ENCODE results near the gene TIMM17B. TPM values are rescaled to one million over a fixed set of nuclear protein-coding genes. Genes with fewer than 3 reads are reported as not detected.

Gene TIMM17B
- total RNA-seq, 2 experiments from 2014 or later, result 55.2 to 60.6 TPM

DNA sequence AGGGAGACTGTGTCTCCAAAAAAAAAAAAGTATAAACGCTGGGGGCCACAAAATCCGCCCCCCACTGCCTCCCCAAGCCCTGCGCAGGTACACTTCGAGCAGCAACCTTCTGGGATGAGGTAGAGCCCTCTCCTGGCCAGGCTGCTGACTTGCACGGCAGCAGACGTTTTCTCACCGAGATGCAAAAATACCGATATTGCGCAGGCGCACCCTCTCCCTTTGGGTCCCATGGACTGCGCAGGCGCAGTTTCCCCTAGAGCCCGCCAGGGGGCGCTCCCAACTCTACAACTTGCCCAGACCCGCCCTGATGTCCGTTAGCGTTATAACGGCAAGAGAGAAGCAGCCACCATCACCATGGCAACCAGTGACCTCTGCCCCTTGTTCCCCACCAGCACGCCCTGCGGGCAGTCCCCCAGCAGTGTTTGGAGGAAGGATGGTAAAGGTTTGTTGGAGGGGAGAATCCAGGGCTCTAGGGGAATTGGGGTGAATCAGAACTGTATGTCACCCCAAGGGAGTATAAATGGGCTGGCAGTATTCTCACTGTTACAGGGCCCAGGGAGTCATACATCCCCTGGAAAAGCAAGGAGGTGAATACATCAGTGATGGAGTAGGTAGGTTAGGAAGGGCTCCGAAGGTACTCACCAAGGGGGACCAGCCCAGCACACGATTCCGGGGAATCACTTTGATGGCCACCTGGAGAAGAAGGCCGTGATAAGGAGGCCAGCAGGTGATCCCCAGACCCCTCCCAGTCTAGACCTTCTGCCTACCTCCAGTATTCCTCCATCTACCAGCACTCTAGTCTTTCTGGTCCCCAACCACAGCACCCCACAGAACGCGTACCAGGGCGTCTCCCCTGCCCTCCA, 19.8 kb upstream of the TIMM17B start:
- peak overlapping the region; percentile 95 for H3K4me3 Mint-ChIP-seq
- ChIA-PET CTCF (interaction anchor here (0.7 to 2.1 kb wide), 4 partner anchors 22 to 144 kb away, joined by 3 to 10 read pairs (median 4); no protein-coding TSS in a partner anchor), POLR2A (interaction anchor here (1.4 to 13.8 kb wide), 3 partner anchors 15 to 40 kb away, joined by 3 to 415 read pairs (median 8); partner anchors contain the start of gene OTUD5)
- H3K27ac Mint-ChIP-seq, result peak overlapping the region; percentile 98
- no peaks in the 10 kb centered on the region for H3K27me3 Mint-ChIP-seq
- peaks cover 83% of the 10 kb centered on the region for H3K36me3 Mint-ChIP-seq (ENCODE audit: low read depth)
- H3K9me3 Mint-ChIP-seq, result no peaks in the 10 kb centered on the region
- DNase-seq, result peak; percentile 92
- peaks cover 55% of the 10 kb centered on the region for H3K4me1 Mint-ChIP-seq

DNA sequence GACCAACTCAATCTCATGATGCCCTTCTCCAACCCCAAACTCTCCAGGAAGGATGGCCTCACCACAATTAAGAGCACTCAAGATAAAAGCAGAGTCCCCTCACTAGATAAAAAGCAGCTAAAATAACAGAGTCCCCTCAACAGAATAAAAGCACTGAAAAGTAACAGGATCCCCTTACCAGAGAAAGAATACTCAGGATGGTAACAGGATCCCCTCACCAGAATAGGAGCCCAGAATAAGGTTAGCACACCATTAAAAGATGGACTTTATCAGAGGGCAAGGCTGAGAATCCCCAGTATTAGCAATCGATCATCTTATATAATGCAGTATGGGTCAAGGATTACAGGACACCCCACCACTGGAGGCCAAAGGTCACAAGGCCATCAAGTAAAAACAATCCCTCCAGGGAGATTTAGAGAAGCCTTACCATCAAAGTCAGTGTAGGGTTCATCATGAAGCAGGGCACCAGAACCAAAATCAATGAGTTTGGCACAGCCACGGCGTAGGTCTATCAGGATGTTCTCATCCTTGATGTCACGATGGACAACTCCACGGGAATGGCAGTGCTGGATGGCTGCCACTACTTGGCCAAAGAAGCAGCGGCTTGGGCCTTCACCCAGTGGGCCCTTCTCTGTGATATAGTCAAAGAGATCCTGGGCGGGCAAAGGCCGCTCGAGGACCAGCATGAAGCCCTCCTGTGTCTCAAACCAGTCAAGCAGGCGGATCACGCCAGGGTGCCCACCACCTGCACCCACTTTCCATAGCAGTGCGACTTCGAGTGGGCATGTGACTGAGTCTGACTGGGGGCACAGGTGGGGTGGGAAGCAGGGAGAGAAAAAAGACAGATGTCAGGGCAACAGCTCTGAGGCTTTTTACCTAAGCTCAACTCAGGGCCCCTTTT, 17.3 kb upstream of the TIMM17B start:
- peaks cover 49% of the 10 kb centered on the region for H3K4me1 Mint-ChIP-seq
- H3K9me3 Mint-ChIP-seq, result no peaks in the 10 kb centered on the region

DNA sequence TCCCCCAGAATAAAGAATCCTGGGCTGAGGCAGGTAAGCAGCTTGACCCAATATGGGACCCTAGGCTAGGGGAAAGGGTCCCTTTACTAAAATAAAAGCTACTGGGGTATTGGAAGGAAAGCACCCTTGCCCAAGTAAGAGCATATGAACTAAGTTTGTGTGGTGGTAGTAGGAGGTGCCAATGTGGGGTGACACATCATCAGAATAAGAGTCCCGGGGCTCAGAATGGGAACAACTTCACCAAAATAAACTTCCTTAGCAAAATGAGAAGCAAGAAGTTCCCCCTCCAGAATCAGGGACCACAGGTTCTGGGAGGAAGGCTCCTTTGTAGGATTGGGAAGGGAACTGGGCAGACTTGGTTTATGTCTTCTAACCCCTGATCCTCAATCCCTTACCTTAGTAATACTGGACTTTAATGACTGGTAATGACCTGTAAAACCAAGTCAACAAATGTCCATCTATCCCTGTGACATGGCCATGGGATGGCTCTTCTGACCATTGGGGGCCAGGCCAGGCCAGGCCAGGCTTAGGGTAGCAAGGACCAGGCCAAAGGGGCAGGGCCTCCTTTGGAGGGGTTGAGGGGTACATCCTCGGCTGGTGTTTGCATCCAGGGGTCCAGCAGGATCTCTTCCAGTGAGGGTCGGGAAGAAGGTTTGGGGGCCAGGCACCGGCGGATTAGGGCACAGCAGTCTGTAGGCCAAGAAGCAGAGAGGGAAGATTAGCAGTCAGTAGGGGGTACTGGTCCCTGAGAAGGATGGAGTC, 16.2 kb upstream of the TIMM17B start:
- ChIA-PET CTCF (interaction anchor here (0.7 kb wide), 1 partner anchor 26 kb away, joined by 3 read pairs; no protein-coding TSS in a partner anchor), POLR2A (interaction anchor here (13.8 kb wide), 1 partner anchor 28 kb away, joined by 415 read pairs; no protein-coding TSS in a partner anchor)
- H3K9me3 Mint-ChIP-seq, result no peaks in the 10 kb centered on the region
- peaks cover 46% of the 10 kb centered on the region for H3K4me1 Mint-ChIP-seq
- no peak for DNase-seq
- peaks cover 78% of the 10 kb centered on the region for H3K36me3 Mint-ChIP-seq (ENCODE audit: low read depth)
- H3K27ac Mint-ChIP-seq, result peak overlapping the region; percentile 74
- peak overlapping the region; percentile 95 for H3K4me3 Mint-ChIP-seq
- H3K27me3 Mint-ChIP-seq, result no peaks in the 10 kb centered on the region

More for the DNA sequence above, 17.3 kb upstream of the TIMM17B start:
- H3K36me3 Mint-ChIP-seq (ENCODE audit: low read depth), result peaks cover 86% of the 10 kb centered on the region
- no peaks in the 10 kb centered on the region for H3K27me3 Mint-ChIP-seq
- peak overlapping the region; percentile 95 for H3K4me3 Mint-ChIP-seq
- CTCF ChIA-PET, result interaction anchor here (1.0 to 1.6 kb wide), 2 partner anchors 26 to 31 kb away, joined by 3 to 4 read pairs; no protein-coding TSS in a partner anchor
- POLR2A ChIA-PET, result interaction anchor here (1.9 to 13.8 kb wide), 3 partner anchors 17 to 43 kb away, joined by 7 to 415 read pairs (median 8); partner anchors contain the start of genes OTUD5, PQBP1 and TIMM17B
- peak overlapping the region; percentile 74 for H3K27ac Mint-ChIP-seq
- no peak for DNase-seq

- DNase-seq, result peak; percentile 90
- POLR2A ChIA-PET, result interaction anchor here (1.0 to 13.8 kb wide), 13 partner anchors 7 to 263 kb away, joined by 3 to 415 read pairs (median 7); partner anchors contain the start of genes OTUD5, PQBP1 and TIMM17B
- Mint-ChIP-seq H3K27me3 (no peaks in the 10 kb centered on the region), H3K27ac (peak within 1 kb of the TSS; percentile 92), H3K4me1 (peaks cover 48% of the 10 kb centered on the region), H3K36me3 (ENCODE audit: low read depth) (peaks cover 56% of the 10 kb centered on the region), H3K4me3 (peak within 1 kb of the TSS; percentile 95), H3K9me3 (no peaks in the 10 kb centered on the region)
- CTCF ChIA-PET, result interaction anchor here (0.9 to 2.2 kb wide), 7 partner anchors 14 to 263 kb away, joined by 3 to 11 read pairs (median 5); partner anchors contain the start of genes PQBP1 and TIMM17B
Measured at GRCh38 chrX:48911412-48912182, 14.0 kb upstream of the TIMM17B start, which contains the start of gene SLC35A2. Gene SLC35A2 (minus strand): TSS chrX:48911646. CDS start chrX:48911636, 10 bp downstream.

DNA sequence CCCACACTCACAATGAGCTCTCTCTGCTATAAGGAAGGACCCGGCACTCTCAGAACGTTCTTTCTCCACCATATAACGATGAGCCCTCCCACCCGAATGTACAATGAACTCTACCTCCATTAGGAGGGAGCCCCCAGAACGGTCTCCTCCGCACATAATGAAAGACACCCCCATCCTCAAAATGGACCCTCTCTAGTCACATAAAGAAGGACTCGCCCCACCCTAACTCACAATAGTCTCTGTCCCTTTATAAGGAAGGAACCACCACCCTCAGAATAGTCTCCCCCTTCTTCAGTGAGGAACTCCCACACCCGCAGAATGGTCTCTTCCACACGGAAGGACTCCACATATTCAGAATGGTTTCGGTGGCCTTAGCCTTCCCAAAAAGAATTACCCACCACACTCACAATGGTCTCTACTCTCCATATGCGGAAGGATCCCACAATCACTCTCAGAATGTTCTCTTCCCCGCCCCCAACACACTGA, 13.4 kb upstream of the TIMM17B start:
- no peak for DNase-seq
- H3K9me3 Mint-ChIP-seq, result no peaks in the 10 kb centered on the region
- H3K27me3 Mint-ChIP-seq, result no peaks in the 10 kb centered on the region
- ChIA-PET CTCF (interaction anchor here (1.1 to 2.2 kb wide), 6 partner anchors 13 to 262 kb away, joined by 3 to 11 read pairs (median 6); partner anchors contain the start of genes PQBP1 and TIMM17B), POLR2A (interaction anchor here (1.2 to 13.8 kb wide), 9 partner anchors 8 to 263 kb away, joined by 3 to 415 read pairs (median 8); partner anchors contain the start of genes OTUD5, PQBP1 and TIMM17B)
- peaks cover 48% of the 10 kb centered on the region for H3K4me1 Mint-ChIP-seq
- H3K36me3 Mint-ChIP-seq (ENCODE audit: low read depth), result peaks cover 50% of the 10 kb centered on the region
- peak overlapping the region; percentile 95 for H3K4me3 Mint-ChIP-seq
- H3K27ac Mint-ChIP-seq, result peak overlapping the region; percentile 92

- ChIA-PET POLR2A (interaction anchor here (0.6 to 13.8 kb wide), 3 partner anchors 10 to 93 kb away, joined by 3 to 415 read pairs (median 51); partner anchors contain the start of genes PQBP1 and TIMM17B), CTCF (no interaction called here)
- H3K36me3 Mint-ChIP-seq (ENCODE audit: low read depth), result peaks cover 40% of the 10 kb centered on the region
- no peak overlapping the region for H3K4me3 Mint-ChIP-seq
- H3K9me3 Mint-ChIP-seq, result no peaks in the 10 kb centered on the region
- no peaks in the 10 kb centered on the region for H3K27me3 Mint-ChIP-seq
- DNase-seq, result no peak
- peaks cover 43% of the 10 kb centered on the region for H3K4me1 Mint-ChIP-seq
- no peak overlapping the region for H3K27ac Mint-ChIP-seq
Measured at GRCh38 chrX:48909703-48910294, 12.2 kb upstream of the TIMM17B start.

DNA sequence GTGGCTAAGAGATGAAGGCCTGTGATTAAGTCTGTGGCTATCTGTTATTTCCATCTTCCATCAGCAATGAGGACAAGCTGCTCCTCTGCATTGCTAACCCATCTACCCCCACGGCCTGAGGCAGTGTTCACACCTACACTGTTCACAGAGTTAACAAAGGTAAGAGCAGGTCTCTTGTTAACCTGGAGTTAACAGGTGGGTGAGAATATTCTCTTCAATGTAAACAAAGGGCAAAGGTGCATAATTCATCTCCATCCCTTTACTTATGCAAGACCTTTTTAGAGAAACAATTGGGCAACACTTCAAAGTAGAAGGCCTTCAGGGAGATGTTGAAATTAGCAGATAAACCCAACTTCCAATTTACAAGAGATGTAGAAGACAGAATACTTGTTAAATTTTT, 11.0 kb upstream of the TIMM17B start:
- CTCF ChIA-PET, result no interaction called here
- no peak for DNase-seq
- H3K27me3 Mint-ChIP-seq, result no peaks in the 10 kb centered on the region
- no peak overlapping the region for H3K27ac Mint-ChIP-seq
- no peak overlapping the region for H3K4me3 Mint-ChIP-seq
- peaks cover 35% of the 10 kb centered on the region for H3K36me3 Mint-ChIP-seq (ENCODE audit: low read depth)
- H3K4me1 Mint-ChIP-seq, result peaks cover 32% of the 10 kb centered on the region
- POLR2A ChIA-PET, result interaction anchor here (0.8 to 4.7 kb wide), 2 partner anchors 9 to 49 kb away, joined by 3 to 51 read pairs; partner anchors contain the start of genes PQBP1 and TIMM17B
- H3K9me3 Mint-ChIP-seq, result no peaks in the 10 kb centered on the region

GRCh38 chrX:48905090-48905790, 7.7 kb upstream of the TIMM17B start:
- no peaks in the 10 kb centered on the region for H3K9me3 Mint-ChIP-seq
- CTCF ChIA-PET, result no interaction called here
- H3K36me3 Mint-ChIP-seq (ENCODE audit: low read depth), result peaks cover 29% of the 10 kb centered on the region
- DNase-seq, result no peak
- peaks cover 7% of the 10 kb centered on the region for H3K4me1 Mint-ChIP-seq
- H3K27ac Mint-ChIP-seq, result no peak overlapping the region
- H3K4me3 Mint-ChIP-seq, result no peak overlapping the region
- H3K27me3 Mint-ChIP-seq, result no peaks in the 10 kb centered on the region
- POLR2A ChIA-PET, result interaction anchor here (1.0 to 1.2 kb wide), 2 partner anchors 7 to 11 kb away, joined by 3 to 6 read pairs; partner anchors contain the start of genes PQBP1 and TIMM17B

DNA sequence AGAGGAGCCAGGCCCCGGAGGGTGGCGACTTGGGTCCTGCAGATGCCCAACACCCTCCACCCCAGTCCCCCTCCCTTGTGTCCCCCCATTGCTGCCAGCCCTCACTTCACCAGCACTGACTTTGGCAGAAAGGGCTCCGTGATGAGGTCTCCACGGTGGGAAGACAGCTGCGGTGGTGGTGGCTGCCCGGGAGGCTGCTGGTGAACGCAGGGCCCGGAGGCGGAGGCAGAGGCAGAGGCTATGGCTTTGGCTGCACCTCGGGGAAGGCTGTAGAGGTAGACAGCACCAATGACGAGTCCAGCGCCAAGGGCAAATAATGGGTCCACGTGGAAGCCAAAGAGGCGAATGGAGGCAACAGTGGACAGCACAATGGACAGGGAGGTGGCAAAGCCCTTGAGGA, 7.1 kb upstream of the TIMM17B start:
- Mint-ChIP-seq H3K27me3 (no peaks in the 10 kb centered on the region), H3K4me3 (no peak overlapping the region), H3K4me1 (peaks cover 9% of the 10 kb centered on the region), H3K27ac (no peak overlapping the region), H3K36me3 (ENCODE audit: low read depth) (peaks cover 29% of the 10 kb centered on the region), H3K9me3 (no peaks in the 10 kb centered on the region)
- ChIA-PET POLR2A (interaction anchor here (1.0 kb wide), 2 partner anchors 8 to 33 kb away, joined by 3 to 4 read pairs; no protein-coding TSS in a partner anchor), CTCF (no interaction called here)
- DNase-seq, result no peak

DNA sequence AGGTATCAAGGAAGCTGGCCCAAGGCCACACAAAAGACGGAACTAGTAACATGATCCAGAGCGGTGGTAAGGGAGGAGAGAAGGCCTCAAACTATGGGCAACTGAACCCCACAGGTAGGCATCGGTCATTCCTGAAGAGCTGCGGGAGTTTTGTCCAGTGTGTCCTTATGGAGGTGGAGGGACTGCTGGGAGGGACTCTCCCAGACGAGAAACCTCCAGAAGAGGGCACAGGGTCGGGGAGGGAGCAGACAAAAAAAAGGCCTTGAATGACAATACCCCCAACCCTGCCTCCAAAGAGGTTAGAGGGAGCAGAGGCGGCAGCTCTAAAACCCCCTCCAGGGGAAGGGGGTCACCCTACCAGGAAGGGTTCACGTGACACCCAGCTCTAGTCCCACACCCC, 6.6 kb upstream of the TIMM17B start:
- H3K36me3 Mint-ChIP-seq (ENCODE audit: low read depth), result peaks cover 29% of the 10 kb centered on the region
- H3K4me1 Mint-ChIP-seq, result peaks cover 13% of the 10 kb centered on the region
- H3K27me3 Mint-ChIP-seq, result no peaks in the 10 kb centered on the region
- H3K9me3 Mint-ChIP-seq, result no peaks in the 10 kb centered on the region
- ChIA-PET POLR2A (interaction anchor here (1.0 to 1.1 kb wide), 3 partner anchors 8 to 256 kb away, joined by 3 to 4 read pairs (median 3); no protein-coding TSS in a partner anchor), CTCF (no interaction called here)
- H3K4me3 Mint-ChIP-seq, result no peak overlapping the region
- no peak for DNase-seq
- H3K27ac Mint-ChIP-seq, result no peak overlapping the region

Data from activated CD4-positive, alpha-beta memory T cell treated with anti-CD3 and anti-CD28 coated beads, Interleukin-2, amount 10 ng/mL, durations not matched to agents 7 days and 5 days (primary cell).